ENCODE results near the gene GNA15. TPM values are rescaled to one million over a fixed set of nuclear protein-coding genes. Genes with fewer than 3 reads are reported as not detected.
A peak's percentile ranks its signal among the peaks of the same experiment; 100 is the strongest.

The GNA15 gene
- total RNA-seq, 6 experiments from 2014 or later = 0.31 to 3.9 (median 0.83) TPM

DNA sequence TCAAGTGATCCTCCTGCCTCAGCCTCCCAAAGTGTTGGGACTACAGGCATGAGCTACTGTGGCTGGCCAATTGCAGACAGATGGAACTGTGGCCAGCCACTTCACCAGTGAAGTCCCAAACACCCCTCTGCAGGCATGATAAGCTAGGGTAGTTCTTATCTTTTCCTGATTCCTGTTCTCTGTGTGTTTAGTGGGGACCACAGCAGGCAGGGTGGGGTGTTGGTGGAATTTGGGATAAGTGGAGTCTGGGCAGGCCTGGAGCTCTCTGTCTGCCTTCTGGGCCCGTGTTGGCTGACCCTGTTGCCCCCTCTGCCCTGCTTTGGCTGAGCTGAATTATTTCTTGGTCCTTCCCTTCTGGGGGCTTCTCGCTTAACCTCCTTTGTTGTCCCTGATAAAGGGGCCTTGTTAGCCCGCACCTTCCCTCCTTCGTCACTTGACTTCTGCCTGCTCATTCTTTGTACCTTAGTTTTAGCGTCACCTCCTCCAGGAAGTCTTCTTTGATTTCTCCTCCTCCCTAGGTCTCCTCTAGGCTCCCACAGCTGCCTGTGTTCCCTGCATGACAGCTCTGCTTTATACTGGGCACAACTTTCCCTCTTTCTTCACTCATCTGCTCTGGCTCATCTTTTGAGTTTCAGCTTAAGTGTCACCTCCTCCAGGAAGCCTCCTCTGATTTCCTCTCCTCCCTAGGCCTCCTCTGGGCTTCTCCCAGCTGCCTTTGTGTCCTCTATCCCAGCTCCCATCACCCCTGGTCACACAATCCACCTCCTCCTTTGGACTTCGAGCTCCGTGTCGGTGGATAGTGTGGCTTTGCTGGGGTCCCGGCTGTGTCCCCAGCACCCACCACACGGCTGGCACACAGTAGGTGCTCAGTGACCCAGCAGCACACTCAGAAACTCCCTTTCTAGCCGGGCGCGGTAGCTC, 48.1 kb downstream of the GNA15 start:
- no peaks in the 10 kb centered on the region for H3K9me3 ChIP-seq
- WGBS (ENCODE audit: insufficient coverage, low coverage, low lambda C conversion rate, missing lambda C conversion rate) = 72% methylated on average over 13 of the region's 13 CpGs
- H3K4me1 ChIP-seq = peaks cover 0 to 16% (median 5%) of the 10 kb centered on the region in 4 donors
- TF ChIP-seq, protein P1, sequence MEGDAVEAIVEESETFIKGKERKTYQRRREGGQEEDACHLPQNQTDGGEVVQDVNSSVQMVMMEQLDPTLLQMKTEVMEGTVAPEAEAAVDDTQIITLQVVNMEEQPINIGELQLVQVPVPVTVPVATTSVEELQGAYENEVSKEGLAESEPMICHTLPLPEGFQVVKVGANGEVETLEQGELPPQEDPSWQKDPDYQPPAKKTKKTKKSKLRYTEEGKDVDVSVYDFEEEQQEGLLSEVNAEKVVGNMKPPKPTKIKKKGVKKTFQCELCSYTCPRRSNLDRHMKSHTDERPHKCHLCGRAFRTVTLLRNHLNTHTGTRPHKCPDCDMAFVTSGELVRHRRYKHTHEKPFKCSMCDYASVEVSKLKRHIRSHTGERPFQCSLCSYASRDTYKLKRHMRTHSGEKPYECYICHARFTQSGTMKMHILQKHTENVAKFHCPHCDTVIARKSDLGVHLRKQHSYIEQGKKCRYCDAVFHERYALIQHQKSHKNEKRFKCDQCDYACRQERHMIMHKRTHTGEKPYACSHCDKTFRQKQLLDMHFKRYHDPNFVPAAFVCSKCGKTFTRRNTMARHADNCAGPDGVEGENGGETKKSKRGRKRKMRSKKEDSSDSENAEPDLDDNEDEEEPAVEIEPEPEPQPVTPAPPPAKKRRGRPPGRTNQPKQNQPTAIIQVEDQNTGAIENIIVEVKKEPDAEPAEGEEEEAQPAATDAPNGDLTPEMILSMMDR (IDR thresholded peaks at IDR 0.05) = no peak
- no peak for TF ChIP-seq POLR2A (IDR thresholded peaks at IDR 0.05)
- no peaks in the 10 kb centered on the region for H3K27me3 ChIP-seq
- ATAC-seq (no peak), DNase-seq (peak in 1 of 3 donors; percentile 45)
- no peak overlapping the region for H3K27ac ChIP-seq
- H3K36me3 ChIP-seq = no peaks in the 10 kb centered on the region
- intact Hi-C loops (cut with DNase I) = no loop called here
- H3K4me3 ChIP-seq = no peak overlapping the region

GRCh38 chr19:3184847-3185460, 49.1 kb downstream of the GNA15 start:
- DNase-seq (peak; percentile 70 to 82 (median 80)), ATAC-seq (peak; percentile 51 to 59 (median 54))
- TF ChIP-seq POLR2A (IDR thresholded peaks at IDR 0.05) = no peak
- TF ChIP-seq, protein P1 (IDR thresholded peaks at IDR 0.05) = no peak
- peak overlapping the region in 2 of 3 donors; percentile 41 to 73 for H3K27ac ChIP-seq
- WGBS (ENCODE audit: insufficient coverage, low coverage, low lambda C conversion rate, missing lambda C conversion rate) = 13% methylated on average over 13 of the region's 14 CpGs
- peaks cover 0 to 16% (median 5%) of the 10 kb centered on the region in 4 donors for H3K4me1 ChIP-seq
- no peaks in the 10 kb centered on the region for H3K27me3 ChIP-seq
- H3K36me3 ChIP-seq = no peaks in the 10 kb centered on the region
- H3K4me3 ChIP-seq = peak overlapping the region; percentile 83 to 99 (median 84)
- H3K9me3 ChIP-seq = no peaks in the 10 kb centered on the region
- intact Hi-C loops (cut with DNase I) = no loop called here

DNA sequence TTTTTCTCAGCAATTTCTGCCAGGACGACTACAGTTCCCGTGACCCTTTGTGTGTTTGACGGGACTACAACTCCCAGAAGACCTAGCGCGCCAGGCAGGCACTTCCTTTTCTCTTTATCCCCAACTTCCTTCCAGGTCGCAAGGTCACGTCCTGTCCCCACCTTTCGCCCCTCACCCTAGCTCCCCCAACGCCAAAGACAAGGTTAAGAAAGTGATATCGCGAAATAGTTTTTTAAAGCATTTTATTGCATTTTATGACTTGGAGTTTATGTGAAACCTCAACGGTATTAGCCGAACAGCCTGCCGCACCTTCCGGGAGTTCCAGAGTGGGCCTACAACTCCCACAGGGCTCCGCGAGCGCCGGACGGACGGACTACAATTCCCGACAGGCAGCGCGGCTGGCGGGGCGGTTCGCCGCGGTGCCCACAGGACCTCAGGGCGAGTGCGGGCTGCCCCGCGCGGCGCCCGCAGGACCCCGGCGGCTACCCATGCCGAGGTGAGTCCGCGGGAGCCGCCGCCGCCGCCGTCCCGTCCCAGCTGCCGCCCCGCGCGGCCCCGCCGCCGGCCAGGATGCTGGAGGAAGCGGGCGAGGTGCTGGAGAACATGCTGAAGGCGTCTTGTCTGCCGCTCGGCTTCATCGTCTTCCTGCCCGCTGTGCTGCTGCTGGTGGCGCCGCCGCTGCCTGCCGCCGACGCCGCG, 49.8 kb downstream of the GNA15 start, which contains the start of gene NCLN:
Gene NCLN (plus strand): TSS at position 470 of the 699 bp plus-strand sequence. CDS start 101 bp downstream, at position 571.
- intact Hi-C loops (cut with DNase I) = no loop called here

More for the DNA sequence above, 49.8 kb downstream of the GNA15 start, which contains the start of gene NCLN:
- H3K4me3 ChIP-seq = peak within 1 kb of the TSS; percentile 83 to 99 (median 84)
- peak; percentile 94 to 97 (median 96) for ATAC-seq
- no peaks in the 10 kb centered on the region for H3K36me3 ChIP-seq
- H3K27ac ChIP-seq = peak within 1 kb of the TSS; percentile 41 to 73 (median 51)
- peaks cover 0 to 16% (median 5%) of the 10 kb centered on the region in 4 donors for H3K4me1 ChIP-seq
- TF ChIP-seq, protein P1 (IDR thresholded peaks at IDR 0.05) = no peak
- TF ChIP-seq POLR2A (IDR thresholded peaks at IDR 0.05) = peak; percentile 68
- 0% methylated on average over 22 of the region's 69 CpGs for WGBS (ENCODE audit: insufficient coverage, low coverage, low lambda C conversion rate, missing lambda C conversion rate)
- H3K9me3 ChIP-seq = no peaks in the 10 kb centered on the region
- no peaks in the 10 kb centered on the region for H3K27me3 ChIP-seq
- DNase-seq = peak; percentile 95 to 97 (median 96)
